NCI-H748 (cell line): Measurements from ENCODE around the gene TMEM198.

ENCODE experiments used
- DNase-seq: peaks from one replicate; lab custom pipeline; 2025; ENCODE audit not compliant: unreplicated experiment; lab: John Stamatoyannopoulos, UW

The TMEM198 gene

DNA sequence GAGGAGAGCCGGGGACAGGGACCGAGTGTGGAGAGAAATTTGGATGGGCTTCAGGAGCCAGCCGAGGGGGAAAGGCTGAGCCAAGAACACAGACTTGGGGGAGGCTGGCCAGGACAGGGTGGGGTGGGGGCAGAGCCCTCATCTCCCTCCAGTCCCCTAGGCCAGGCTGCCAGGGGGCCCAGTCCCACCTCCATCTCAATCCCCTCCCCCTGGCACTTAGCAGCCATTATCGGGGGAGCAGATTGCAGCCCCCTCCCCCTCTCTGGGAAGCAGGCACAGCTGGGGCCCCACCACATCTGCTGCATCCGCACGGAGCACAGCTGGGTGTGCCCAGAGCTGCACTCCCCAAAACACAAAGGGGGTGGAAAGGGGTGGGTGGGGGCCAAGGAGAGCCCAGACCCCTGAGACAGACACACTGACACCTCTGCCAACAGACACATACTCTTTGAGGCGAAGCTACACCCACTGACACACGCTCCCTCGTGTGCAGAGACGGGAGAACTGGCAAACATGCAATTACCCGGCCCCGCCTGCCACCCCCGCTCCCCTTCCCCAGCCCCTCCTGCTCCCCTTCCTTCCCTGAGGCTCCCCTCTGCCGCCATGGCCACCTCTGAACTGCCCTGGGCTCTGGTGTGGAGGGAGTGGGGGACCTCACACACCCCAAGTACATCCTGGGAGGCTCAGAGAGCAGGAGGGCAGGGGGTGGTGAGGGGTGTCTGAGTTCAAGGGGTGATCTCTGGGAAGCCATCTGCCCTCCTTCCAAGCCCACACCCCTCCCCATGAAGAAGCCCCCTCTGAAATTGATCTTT is 34.7 kb upstream of the TMEM198 start:
- no peak for DNase-seq

DNA sequence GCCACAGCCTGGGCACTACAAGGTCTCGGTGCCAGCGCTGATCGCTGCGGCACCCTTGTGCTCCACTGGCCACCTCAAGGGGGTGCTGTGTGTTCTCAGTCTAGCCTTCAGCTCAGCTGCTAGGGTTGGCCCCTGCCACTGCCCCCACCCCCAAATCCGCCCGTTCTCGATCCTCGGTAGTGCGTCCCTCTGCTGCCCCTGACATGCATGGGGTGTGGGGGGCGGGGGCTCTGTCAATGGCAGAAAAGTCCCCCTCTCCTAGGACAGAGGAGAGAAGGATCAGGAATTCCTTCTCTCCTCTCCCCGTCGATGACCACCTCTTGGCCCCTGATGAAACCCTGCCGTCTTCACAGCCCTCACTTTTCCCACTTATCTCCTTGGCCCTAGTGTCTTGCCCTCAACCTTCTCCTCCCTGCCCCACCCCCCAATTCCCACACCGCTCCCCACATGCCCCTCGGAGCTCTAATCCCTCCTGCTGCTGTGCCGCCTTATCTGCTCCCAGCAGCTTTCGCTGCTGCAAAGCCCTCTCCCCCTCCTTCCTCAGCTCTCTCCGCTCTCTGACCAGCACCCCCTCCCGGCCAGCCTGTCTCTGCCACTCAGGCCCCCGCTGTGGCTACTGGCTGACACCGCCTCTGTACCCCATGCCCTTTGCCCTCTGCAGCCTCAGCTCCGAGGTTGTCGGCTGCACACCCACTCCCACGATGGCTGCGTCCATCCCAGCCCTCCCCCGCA is 33.9 kb upstream of the TMEM198 start:
- peak; percentile 60 for DNase-seq

DNA sequence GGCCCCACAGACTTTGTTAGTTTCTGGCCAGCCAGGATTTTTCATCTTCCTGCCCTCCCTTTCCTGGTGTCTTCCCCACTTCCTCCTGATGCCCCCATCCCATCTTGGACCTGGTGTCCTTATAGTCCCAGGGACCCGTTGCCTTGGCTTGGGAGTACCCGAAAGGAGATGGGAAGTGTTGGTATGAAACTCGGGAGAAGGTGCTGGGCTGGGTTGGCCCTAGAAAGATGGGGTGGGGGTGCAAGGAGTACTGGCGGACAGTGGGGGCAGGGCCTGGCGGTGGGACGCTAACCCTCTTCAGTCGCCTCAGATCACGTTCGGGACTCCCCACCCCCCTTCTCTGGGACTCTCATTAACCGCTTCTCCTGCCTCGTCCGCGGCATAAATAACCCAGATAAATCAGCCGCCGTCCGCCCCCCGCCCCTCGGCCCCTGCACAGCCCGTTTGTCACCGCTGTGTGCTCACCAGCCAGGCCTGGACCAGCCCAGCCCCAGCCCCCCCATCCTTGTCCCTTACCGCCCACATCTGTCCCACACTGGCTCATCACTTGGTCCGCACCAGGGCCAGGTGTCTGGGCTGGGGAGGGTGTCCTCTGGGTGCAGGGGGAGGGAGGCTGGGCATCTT is 33.2 kb upstream of the TMEM198 start:
- no peak for DNase-seq

DNA sequence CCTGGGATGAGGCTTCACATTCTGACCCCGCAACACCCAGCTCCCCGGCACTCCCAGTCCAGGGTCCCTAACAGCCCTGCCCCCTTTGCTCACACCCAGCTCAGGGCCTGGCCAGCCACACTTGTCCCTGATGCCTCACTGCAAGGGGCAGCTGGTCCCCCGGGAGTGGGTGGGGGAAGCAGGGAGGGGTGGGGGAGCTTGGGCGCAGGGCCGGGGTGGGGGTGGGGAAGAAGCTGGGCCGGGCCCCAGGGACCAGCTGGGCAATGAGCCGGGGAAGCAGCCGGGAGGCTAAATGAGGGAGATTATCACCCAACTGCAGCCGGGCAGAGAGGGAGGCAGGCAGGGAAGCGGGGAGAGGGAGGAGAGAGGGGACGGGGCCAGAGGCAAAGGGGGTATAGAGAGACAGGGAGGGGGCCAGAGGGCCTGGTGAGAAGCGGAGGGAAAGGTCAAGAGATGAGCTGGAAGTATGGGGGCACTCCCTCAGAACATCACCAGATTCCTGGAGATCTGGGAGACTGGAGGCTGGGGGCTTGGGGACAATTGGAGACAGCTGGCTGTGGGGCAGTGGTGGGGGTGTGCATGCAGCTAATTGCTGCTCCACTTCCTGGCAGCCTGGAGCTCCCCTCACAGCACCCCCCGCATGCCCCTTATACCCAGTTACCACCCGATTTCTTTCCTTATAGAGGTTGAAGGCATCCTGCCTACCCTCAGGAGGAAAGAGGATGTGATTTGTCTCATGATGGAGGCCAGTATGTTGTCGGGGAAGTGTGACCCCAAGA is 32.1 kb upstream of the TMEM198 start:
- no peak for DNase-seq

DNA sequence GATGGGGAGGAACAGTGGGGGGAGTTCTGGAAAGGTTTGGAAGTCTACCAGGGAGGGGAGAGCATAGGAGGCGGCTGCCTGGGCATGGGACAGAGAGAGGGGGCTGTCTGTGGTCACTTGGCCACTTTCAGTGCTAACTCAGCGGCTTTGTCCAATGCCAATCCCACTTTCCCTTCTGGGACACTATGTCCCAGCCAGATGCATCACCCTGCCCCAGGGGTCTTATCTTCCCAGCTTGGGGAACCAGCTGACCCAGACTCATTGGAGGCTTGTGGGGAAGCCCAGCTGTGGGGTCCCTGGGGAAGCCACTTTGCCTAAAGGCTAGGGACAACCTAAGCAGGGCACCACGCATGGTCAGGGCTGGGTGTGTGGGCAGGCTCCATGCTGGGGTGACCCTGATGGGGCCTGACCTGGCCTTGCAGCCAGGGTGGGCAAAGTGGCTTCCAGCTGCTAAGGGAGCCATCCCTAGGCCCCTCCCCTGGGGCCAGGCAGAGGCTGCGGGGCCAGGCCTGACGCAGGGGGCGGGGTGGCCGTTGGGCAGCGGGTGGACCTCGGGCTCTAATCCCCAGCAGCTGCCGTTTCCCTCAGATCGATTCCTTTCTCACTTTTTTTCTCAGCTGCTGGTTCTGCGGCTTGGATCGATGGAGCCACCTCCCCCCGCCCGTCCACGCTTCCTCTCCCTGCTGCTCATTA is 31.2 kb upstream of the TMEM198 start:
- DNase-seq, result no peak

DNA sequence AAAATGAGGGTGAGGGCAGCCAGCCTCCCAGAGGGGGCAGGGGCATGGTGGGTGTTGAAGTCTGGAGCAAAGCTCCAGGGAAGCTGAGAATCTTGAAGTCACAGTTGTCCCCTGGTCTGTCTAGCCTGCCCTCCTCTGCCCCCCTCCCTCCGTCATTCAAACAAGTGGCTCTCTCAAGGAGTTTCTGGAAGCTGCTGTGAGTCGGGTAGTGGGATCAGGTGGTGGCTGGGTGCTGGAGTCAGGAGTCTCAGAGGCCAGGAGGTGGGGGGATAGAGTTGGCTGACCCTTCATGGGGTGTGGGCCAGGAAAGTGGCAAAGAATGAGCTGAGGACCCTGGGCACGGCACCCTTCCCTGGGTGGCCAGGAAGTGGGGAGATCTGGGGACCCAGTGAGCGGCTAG is 30.0 kb upstream of the TMEM198 start:
- DNase-seq, result no peak

DNA sequence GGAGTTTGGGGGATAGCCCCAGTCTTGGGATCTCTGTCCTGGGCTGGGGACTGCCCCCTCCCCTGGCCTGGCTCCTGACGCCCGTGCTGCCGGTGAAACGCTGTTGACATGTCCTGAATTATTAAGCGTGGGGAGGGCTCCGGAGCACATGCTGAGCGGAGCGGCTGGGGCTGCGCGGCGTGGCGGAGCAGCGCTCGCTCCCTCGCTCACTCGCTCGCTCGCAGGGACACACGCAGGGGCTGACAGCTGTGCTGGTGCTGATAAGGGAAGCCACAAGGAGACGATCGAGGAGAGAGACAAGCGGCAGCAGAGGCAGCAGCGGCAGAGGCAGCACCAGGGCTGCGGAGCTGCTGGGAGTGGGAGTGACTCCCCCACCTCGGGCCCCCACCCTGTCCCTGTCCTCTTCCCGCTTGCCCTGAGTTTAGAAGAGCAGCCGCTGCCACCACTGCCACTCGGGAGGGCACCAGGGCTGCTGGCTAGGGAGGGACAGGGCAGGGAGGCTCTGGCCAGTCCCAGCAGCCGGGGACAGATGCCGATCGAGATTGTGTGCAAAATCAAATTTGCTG is 29.5 kb upstream of the TMEM198 start, which contains the start of gene ASIC4:
TSS of gene ASIC4 (plus strand) at position 287 of the 566 bp plus-strand sequence. CDS start at position 530, 243 bp downstream.
- DNase-seq, result peak; percentile 43

DNA sequence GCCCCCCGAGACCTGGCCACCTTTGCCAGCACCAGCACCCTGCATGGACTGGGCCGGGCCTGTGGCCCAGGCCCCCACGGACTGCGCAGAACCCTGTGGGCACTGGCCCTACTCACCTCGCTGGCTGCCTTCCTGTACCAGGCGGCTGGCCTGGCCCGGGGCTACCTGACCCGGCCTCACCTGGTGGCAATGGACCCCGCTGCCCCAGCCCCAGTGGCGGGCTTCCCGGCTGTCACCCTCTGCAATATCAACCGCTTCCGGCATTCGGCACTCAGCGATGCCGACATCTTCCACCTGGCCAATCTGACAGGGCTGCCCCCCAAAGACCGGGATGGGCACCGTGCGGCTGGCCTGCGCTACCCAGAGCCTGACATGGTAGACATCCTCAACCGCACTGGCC is 29.0 kb upstream of the TMEM198 start:
- DNase-seq, result no peak

DNA sequence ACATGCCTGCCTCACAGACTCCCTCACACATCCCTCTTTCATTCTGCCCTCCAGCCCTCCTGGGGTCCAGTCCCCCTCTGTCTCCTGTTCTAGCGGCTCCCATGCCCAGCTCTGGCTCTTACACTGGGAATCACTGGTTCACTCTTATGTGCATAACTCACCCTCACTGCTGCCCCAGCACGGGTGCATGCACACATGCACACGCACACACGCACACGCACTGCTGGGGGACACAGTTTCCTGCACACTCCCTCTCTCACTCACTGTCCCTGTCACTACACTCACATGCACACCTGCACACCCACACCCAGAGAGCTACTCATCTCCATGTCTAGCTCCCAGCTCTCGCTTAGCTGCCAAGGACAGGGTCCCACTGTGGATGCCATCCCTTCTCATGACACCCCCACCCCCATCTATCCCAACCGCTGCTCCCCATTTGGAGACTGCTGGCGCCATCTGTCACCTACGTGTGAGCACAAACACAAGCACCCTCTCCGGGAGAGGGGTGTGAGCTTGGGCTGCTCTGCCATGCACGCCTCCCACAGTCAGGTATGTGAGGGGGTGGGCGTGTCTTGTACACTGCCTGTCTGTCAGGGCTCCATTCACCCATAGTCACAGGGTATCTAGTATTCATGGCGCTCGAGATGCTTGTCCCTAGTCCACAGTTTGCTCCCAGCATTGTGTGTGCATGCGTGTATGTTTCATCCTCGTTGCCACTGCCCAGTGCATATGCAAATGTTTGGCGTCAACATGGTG is 27.8 kb upstream of the TMEM198 start:
- no peak for DNase-seq

DNA sequence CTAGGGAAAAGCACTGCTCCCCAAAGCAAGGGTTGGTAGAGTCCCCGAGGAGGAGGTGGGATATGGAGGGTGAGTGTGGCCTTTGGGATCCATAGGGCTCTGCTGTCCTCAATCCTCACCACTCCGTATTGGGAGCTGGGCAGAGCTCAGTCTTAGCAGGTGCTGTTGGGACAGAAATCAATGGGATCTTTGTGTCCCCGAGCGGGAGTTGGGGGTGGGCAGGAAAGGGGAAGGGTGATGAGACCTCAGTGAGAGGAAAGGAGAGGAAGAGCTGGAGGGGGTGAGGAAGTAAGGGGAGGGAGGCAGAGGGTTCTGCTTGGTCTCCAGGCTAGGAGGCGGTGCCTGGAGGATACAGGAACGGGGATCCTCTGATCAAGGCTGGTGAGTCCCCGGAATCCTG is 26.9 kb upstream of the TMEM198 start:
- DNase-seq, result no peak

DNA sequence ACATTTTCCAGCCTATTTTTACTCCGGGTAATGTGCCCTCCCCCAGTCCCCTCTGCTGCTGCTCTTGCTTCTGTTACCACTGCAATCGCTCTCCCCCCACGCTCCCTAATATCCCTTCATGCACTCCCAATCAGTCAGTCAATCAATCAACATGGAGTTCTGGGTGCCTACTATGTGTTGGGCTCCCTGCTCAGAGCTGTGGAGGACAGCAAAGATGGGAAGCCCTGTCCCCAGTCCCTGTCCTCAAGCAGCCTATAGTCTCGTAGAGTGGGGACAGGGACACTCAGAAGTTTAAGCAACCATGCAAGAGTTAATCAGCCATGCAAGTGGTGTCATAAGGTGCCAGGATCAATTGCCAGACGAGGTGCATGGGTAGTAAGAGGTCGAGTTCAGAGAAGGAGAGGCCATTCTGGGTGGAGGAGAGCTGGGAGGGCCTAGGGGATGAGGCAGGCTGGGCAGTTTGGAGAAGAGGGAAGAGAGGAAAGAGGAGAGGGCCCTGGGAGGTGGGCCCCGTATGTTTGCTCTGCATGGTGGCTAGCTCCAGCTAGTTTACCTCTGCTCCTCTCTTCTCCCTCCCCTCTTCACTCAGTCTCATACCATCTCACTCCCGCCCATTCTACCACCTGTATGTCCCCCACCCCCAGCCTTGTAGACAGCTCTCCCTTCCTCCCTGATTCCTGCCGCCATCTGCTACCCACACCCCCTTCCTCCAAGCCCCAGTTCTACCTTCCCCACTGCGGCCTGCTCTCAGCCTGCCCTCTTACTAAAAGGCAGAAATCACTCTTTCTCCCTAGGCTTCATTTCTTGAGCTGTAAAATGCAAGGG is 25.7 kb upstream of the TMEM198 start:
- DNase-seq, result no peak

DNA sequence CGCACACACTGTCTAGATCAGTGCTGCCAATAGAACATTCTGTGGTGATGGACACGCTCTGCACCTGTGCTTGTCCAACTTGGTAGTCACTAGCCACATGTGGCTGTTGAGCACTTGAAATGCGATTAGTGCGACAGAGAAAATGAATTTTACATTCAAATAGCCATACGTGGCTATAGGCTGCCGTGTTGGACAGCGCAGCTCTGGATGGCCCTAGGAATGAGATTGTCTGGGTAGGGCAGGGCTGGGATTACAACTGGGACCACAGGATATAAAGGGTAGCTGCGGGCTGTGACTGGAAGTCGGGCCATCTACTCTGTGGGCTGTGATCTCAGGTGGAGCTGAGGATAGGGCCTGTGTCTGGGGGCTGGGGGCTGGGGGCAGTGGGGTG is 24.3 kb upstream of the TMEM198 start:
- no peak for DNase-seq

DNA sequence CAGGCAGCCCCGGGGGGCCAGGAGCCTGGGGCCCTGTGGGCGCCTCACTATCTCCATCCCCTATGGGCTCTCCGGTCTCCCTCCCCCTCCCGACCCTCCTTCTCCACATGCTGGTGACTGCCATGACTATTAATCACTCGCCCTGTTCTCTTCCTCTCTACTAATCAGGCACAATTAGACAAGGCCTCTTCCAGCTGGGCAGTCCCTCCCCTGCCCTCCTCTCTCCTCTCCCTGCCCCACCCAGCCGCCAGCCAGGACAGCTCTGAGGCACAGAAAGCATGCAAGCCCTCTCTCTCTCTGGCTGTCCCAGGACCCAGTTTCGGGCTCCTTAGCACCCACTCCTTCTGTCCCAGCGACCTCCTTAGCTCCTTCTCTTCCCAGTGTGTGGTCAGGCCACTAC is 23.7 kb upstream of the TMEM198 start:
- no peak for DNase-seq

DNA sequence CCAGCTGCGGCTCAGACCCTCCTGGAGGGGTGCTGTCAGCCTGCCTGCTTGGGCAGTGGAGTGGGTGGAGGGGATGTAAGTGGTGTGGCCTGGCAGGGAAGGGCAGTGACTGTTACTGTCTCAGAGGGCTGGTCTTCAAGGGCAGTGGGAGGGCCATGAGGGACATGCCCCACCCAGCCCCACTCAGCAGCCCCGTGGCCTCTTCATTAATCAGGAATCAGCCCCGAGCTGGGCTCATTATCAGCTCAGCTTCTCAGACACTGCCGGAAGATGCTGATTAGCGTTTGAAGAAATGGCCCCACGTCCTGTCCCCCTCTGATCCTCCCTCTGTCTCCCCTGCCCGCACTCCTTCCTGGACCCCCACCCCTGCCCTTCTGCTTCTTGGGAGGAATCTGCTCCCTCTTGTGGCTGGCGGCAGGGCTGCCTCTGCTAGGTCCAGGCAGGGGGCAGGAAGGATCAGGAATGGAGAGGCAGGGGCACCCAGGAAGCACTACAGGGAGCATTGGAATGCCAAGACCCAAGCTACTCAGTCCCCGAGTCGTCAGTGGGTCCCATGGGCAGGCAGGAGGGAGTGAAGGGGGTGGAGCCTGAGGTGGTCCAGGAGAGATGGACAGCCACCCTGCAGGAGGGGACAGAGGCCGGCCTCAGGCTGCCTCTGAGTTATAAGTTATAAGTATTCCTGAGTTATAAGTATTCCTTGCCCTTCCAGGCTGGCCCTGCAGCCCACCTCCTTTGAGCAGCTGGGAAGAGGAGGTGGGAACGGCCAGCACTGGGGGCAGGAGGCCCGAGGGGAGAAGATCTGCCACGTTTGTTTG is 22.6 kb upstream of the TMEM198 start:
- DNase-seq, result peak; percentile 24

DNA sequence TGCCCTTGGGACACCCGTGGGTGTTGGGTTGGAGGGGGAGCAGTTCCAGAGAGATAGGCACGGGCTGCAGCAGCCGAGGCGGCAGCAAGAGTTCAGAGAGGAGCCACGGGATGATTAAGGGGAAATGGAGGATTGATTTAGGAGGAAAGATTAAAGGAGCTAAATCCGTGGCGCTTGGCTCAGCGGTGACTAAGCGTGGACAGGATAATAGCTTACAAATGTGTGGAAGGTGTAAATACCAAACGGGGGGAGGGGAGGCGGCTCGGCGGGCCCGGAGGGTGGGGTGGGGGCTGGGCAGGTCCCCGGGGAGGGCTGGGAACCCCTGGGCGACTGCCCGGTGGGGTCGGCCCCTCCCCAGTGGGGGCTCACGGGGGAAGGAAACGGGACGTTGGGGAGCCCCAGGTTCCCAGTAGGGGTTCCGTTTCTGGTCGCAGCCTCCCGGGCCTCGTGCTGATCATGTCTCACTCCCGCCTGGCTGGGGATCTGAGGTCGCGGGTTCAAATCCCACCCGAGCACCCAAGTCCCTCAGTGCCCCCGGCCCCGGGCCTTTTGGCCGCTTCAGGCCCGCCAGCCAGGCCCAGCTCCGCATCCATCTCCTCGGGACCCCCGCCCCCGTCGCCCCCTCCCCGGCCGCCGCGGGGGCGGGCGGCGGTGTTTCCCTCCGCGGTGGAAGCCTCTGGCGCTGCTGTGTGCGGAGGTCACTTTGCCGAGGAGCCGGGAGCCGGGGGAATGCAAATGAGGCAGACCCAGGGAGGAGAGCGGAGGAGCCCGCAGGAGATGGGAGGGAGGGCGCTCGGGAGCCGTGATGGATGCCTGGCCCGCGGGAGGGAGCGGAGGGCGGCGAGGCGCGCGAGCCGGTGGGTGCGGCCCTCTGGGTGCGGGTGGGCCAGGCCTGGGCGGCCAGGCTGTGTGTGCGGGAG is 21.5 kb upstream of the TMEM198 start:
- peak; percentile 54 for DNase-seq

DNA sequence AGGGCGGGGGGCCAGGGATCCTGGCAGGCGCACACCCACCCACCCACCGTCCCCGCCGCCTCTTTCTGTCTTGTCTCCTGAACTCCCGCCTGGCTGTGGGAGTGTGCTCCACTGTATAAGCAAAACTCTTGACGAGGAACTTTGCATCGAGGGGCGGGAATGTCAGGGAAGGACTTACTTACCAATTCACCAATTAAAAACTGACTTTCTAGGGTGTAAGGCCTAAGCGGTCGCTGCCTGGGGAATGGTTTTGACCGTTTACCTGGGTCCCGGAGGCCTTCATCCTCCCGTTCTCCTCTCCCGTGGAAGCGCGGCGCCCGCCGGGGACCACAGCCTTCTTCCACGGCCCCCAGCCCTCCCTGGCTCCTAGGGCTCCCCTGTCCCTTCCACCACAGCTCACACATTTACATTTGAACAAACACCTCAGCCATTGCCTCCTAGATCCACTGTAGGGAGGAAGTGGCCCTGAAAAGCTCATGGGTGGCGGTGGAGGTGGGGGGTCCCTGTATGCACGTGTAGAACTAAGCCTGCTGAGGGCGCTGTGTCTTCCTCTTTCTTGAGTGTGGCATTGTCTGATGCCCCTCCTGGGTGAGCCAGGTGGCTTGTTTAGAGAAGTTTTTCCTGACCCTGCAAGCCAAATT is 20.7 kb upstream of the TMEM198 start:
- no peak for DNase-seq
